OCI-LY7 (cell line): Measurements from ENCODE around the gene OR10V1.

Source experiments
- EZH2phosphoT487 ChIP-seq: fragments of 200-600 bp; sonication (generic); IDR thresholded peaks from 2 replicates; pipeline ENCODE4 v1.6.1; 2018; ENCODE audit warnings: low read depth, borderline replicate concordance, mild to moderate bottlenecking, mixed run types, antibody characterized with exemption, low read length, moderate library complexity, mixed read lengths
- TF ChIP-seq, protein P1 (sequence below): fragments of 200-600 bp; sonication (generic); conservative IDR thresholded peaks from 2 replicates; pipeline ENCODE4 v1.5.1; 2014; ENCODE audit warnings: mild to moderate bottlenecking, antibody characterized with exemption, low read length, moderate library complexity, mixed read lengths

DNA sequence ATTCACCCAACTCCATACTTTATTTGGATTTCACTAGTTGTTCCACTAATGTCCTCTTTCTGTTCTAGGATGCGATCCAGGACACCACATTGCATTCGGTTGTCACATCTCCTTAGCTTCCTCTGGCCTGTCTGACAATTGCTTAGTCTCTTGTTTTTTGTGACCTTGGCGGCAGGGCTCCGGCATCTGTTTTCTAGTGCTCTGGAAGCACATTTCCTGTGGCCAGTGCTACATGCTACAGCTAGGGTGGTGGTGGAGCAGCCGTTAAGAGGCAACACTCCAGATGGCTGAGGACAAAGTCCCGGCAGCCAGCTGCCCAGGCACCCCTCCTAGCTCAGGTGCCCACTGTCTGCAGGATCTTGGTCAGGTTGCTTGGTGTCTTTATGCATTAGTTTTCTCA lies 48.3 kb upstream of the OR10V1 start:
- TF ChIP-seq, protein P1, sequence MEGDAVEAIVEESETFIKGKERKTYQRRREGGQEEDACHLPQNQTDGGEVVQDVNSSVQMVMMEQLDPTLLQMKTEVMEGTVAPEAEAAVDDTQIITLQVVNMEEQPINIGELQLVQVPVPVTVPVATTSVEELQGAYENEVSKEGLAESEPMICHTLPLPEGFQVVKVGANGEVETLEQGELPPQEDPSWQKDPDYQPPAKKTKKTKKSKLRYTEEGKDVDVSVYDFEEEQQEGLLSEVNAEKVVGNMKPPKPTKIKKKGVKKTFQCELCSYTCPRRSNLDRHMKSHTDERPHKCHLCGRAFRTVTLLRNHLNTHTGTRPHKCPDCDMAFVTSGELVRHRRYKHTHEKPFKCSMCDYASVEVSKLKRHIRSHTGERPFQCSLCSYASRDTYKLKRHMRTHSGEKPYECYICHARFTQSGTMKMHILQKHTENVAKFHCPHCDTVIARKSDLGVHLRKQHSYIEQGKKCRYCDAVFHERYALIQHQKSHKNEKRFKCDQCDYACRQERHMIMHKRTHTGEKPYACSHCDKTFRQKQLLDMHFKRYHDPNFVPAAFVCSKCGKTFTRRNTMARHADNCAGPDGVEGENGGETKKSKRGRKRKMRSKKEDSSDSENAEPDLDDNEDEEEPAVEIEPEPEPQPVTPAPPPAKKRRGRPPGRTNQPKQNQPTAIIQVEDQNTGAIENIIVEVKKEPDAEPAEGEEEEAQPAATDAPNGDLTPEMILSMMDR, result no peak
- TF ChIP-seq EZH2phosphoT487, result no peak
